ENCODE measurements around the gene CPNE5. TPM values are rescaled to one million over a fixed set of nuclear protein-coding genes. Genes with fewer than 3 reads are reported as not detected.

Gene CPNE5
- total RNA-seq, 1 experiment from 2014 or later = 0.37 TPM

DNA sequence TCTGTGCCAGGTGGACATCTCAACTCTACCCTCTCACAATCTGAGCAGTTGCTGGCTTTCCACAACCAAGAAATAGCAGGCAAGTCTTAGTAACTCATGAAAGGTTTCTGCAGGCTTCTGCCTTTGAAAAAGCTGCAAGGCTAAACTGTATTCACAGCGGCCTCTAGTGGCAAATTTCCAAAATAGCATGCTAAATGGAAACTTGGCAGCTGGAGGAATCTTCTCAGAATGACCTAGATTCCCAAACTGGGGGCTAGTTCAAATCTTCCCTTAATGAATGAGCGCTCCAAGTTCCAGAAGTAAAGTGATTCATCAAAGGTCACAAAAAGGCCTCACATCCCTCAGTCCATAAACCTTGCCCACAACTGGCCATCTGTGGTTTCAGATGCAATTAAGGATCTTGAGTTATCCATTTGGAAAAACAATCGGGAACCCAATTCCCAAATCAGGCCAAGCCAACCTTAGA lies 11.9 kb upstream of the CPNE5 start:
- no peak overlapping the region for H2AFZ ChIP-seq
- H3K27ac ChIP-seq = no peak overlapping the region
- POLR2A ChIA-PET (ENCODE audit: unreplicated experiment) = interaction anchor here (0.6 kb wide), 1 partner anchor 254 kb away, joined by 25 read pairs; no protein-coding TSS in a partner anchor
- no peak overlapping the region for H3K4me2 ChIP-seq
- H3K9me3 ChIP-seq (ENCODE audit: insufficient read depth, low read depth) = no peaks in the 10 kb centered on the region
- H3K36me3 ChIP-seq (ENCODE audit: low read depth) = peaks cover 28% of the 10 kb centered on the region
- TF ChIP-seq EZH2 (IDR thresholded peaks at IDR 0.05; ENCODE audit: low read depth) = no peak
- TF ChIP-seq, protein P1, sequence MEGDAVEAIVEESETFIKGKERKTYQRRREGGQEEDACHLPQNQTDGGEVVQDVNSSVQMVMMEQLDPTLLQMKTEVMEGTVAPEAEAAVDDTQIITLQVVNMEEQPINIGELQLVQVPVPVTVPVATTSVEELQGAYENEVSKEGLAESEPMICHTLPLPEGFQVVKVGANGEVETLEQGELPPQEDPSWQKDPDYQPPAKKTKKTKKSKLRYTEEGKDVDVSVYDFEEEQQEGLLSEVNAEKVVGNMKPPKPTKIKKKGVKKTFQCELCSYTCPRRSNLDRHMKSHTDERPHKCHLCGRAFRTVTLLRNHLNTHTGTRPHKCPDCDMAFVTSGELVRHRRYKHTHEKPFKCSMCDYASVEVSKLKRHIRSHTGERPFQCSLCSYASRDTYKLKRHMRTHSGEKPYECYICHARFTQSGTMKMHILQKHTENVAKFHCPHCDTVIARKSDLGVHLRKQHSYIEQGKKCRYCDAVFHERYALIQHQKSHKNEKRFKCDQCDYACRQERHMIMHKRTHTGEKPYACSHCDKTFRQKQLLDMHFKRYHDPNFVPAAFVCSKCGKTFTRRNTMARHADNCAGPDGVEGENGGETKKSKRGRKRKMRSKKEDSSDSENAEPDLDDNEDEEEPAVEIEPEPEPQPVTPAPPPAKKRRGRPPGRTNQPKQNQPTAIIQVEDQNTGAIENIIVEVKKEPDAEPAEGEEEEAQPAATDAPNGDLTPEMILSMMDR (conservative IDR thresholded peaks at IDR 0.05) = peak; percentile 93
- no peaks in the 10 kb centered on the region for H4K20me1 ChIP-seq (ENCODE audit: insufficient read depth)
- peak; percentile 34 to 47 for DNase-seq
- H3K9me2 ChIP-seq (ENCODE audit: insufficient read depth) = no peaks in the 10 kb centered on the region
- peaks cover 33% of the 10 kb centered on the region; the same call in 1 of the 2 replicates for H3F3A ChIP-seq (ENCODE audit: insufficient read depth, low read depth)
- no peaks in the 10 kb centered on the region for H3K27me3 ChIP-seq (ENCODE audit: insufficient read depth, low read depth)
- peaks cover 22% of the 10 kb centered on the region for H3K4me1 ChIP-seq (replicated peaks; ENCODE audit: insufficient read depth)
- BruUV-seq (replicated peaks) = no TSS peak
- H3K4me3 ChIP-seq = no peak overlapping the region
- CTCF ChIA-PET = interaction anchor here (0.9 to 1.3 kb wide), 2 partner anchors 65 to 82 kb away, joined by 6 to 7 read pairs; no protein-coding TSS in a partner anchor
- intact Hi-C loops (cut with micrococcal nuclease; ENCODE audit: unreplicated experiment) = loop anchor here (1.0 kb wide), 3 partner anchors 63 to 167 kb away; no protein-coding TSS in a partner anchor
- no peaks in the 10 kb centered on the region for H3K79me2 ChIP-seq (ENCODE audit: low read depth)

DNA sequence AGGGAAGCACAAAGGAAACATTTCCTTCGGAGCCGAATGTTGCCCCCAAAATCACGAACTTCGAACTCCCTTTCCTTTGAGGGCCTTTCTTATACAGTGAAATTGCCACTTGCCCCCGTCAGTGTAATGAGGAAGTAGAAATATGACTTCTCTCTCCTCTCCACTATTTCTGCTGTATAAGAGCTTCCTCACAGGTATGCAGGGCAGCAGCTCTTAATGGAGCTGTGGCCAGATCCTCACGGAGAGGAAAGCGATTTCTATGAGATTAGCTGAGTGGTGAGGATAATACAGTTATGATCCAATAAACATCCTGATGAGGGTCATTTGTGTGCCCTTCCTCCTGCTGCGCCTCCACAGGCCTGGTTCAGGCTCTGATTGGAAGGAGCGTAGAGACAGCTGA lies 10.8 kb upstream of the CPNE5 start:
- Histone ChIP-seq H3K27me3 (ENCODE audit: insufficient read depth, low read depth) (no peaks in the 10 kb centered on the region), H3F3A (ENCODE audit: insufficient read depth, low read depth) (peaks cover 30% of the 10 kb centered on the region; the same call in 1 of the 2 replicates), H3K27ac (no peak overlapping the region), H2AFZ (no peak overlapping the region), H3K9me3 (ENCODE audit: insufficient read depth, low read depth) (no peaks in the 10 kb centered on the region), H3K4me1 (replicated peaks; ENCODE audit: insufficient read depth) (peaks cover 22% of the 10 kb centered on the region), H3K9me2 (ENCODE audit: insufficient read depth) (no peaks in the 10 kb centered on the region), H3K36me3 (ENCODE audit: low read depth) (peaks cover 19% of the 10 kb centered on the region), H3K4me3 (no peak overlapping the region), H3K79me2 (ENCODE audit: low read depth) (no peaks in the 10 kb centered on the region), H3K4me2 (no peak overlapping the region), H4K20me1 (ENCODE audit: insufficient read depth) (no peaks in the 10 kb centered on the region)
- no peak for DNase-seq
- ChIA-PET POLR2A (ENCODE audit: unreplicated experiment) (no interaction called here), CTCF (interaction anchor here (1.1 kb wide), 1 partner anchor 168 kb away, joined by 3 read pairs; no protein-coding TSS in a partner anchor)
- intact Hi-C loops (cut with micrococcal nuclease; ENCODE audit: unreplicated experiment) = no loop called here
- no TSS peak for BruUV-seq (replicated peaks)
- TF ChIP-seq, protein P1 (conservative IDR thresholded peaks at IDR 0.05) = no peak
- TF ChIP-seq EZH2 (IDR thresholded peaks at IDR 0.05; ENCODE audit: low read depth) = no peak

DNA sequence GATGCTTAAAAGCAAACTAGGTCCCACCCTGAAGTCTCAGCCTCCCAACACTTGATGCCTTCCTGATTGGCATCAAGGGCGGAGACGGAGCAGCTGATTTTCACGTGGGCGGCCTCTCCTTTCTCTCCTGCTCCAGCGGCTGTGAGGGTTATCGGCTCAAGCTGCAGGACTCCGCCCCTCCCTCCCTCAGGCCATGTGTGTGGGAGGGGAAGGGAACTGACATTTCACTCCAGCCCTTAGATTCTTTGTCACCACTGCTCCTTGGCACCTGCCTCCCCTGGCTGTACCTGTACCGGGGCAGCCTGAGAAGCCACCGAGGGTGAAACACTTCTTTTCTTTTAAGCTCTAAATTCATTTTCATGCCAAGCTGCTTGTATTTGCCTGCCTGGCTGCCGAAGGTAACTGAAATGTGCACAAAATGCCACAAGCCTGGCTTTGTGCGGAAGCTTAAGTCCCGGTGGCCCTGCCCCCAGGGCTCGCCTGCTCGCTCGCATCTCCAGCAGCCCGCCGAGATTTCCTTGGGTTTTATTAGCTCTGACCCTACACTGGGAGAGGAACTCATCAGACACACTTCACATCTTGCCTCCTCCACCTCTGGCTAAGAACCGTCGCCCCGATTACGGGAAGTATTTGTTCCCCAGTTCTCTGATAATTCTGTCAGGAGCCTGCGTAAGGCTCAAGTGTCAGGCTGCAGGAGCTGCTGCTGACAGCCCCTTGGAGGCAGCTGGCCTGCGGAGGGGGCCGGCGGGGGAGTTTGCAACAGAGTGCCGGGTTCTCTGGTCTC lies 9.6 kb upstream of the CPNE5 start:
- ChIA-PET POLR2A (ENCODE audit: unreplicated experiment) (interaction anchor here (0.6 kb wide), 2 partner anchors 37 to 193 kb away, joined by 3 read pairs; partner anchors contain the start of gene C6orf89), CTCF (interaction anchor here (0.6 kb wide), 1 partner anchor 82 kb away, joined by 4 read pairs; no protein-coding TSS in a partner anchor)
- no peak overlapping the region for H3K4me2 ChIP-seq
- H3K79me2 ChIP-seq (ENCODE audit: low read depth) = no peaks in the 10 kb centered on the region
- BruUV-seq (replicated peaks) = no TSS peak
- H3K9me2 ChIP-seq (ENCODE audit: insufficient read depth) = no peaks in the 10 kb centered on the region
- no peak overlapping the region for H3K27ac ChIP-seq
- H3K27me3 ChIP-seq (ENCODE audit: insufficient read depth, low read depth) = no peaks in the 10 kb centered on the region
- H3K9me3 ChIP-seq (ENCODE audit: insufficient read depth, low read depth) = no peaks in the 10 kb centered on the region
- no peak overlapping the region for H2AFZ ChIP-seq
- H3K4me3 ChIP-seq = no peak overlapping the region
- H3K4me1 ChIP-seq (replicated peaks; ENCODE audit: insufficient read depth) = peaks cover 17% of the 10 kb centered on the region
- no peak for TF ChIP-seq EZH2 (IDR thresholded peaks at IDR 0.05; ENCODE audit: low read depth)
- TF ChIP-seq, protein P1 (conservative IDR thresholded peaks at IDR 0.05) = no peak
- intact Hi-C loops (cut with micrococcal nuclease; ENCODE audit: unreplicated experiment) = no loop called here
- H4K20me1 ChIP-seq (ENCODE audit: insufficient read depth) = no peaks in the 10 kb centered on the region
- H3K36me3 ChIP-seq (ENCODE audit: low read depth) = peaks cover 9% of the 10 kb centered on the region; the same call in 1 of the 2 replicates
- peak in 1 of 2 experiments; percentile 64 for DNase-seq
- peaks cover 19% of the 10 kb centered on the region; the same call in 1 of the 2 replicates for H3F3A ChIP-seq (ENCODE audit: insufficient read depth, low read depth)

Measured in PC-9 (cell line).